HG02973 (cell line): Measurements from ENCODE around the gene CST5.
A peak's percentile ranks its signal among the peaks of the same experiment; 100 is the strongest.
"Not testable (repeated sequence)": the region's sequence is repeated elsewhere in the genome, so short reads cannot be mapped to it uniquely, and the experiment has no call there.

Experiments used
- ATAC-seq: cut with Tn5 transposase; IDR thresholded peaks from one replicate; pipeline ENCODE4 v1.9.1; 2021; ENCODE audit warnings: moderate library complexity; ENCODE audit not compliant: unreplicated experiment

Gene CST5

DNA sequence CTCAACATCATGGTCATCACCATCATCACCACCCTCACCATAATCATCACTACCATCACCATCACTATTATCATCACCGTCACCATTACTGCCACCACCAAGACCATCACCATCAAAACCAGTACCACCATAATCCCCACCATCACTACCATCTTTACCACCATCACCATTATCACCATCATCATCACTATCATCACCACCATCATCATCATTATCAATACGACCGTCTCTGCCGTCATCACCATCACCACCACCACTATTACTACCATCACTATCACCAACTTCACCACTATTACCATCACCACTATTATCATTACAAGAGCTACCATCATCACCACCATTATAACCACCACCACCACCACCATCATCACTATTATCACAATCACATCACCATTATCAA, 11.3 kb upstream of the CST5 start:
- not testable (repeated sequence) for ATAC-seq

DNA sequence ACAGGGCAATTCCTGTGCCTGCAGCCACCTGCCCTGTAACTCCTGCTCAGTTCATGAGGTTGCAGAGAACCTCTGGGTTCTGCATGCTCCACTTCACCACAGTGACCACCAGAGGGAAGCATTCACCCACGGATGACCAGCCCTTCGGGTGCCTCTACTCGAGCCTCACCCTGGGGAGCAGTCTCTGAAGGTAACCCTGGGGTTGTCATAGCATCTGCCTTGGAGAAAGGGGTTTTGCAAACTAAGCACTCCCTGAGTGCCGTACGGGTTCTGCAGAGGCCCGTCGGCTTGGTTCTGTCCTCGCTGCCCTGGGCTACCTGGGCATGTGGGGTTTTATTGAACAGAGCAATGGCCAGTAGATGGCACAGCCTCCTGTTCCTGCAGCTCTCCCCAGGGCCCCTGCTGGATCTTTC, 10.2 kb upstream of the CST5 start:
- ATAC-seq = peak; percentile 85

- no peak for ATAC-seq
Measured at GRCh38 chr20:23887856-23888255, 8.3 kb upstream of the CST5 start.

- no peak for ATAC-seq
Measured at GRCh38 chr20:23884771-23885162, 5.2 kb upstream of the CST5 start.

DNA sequence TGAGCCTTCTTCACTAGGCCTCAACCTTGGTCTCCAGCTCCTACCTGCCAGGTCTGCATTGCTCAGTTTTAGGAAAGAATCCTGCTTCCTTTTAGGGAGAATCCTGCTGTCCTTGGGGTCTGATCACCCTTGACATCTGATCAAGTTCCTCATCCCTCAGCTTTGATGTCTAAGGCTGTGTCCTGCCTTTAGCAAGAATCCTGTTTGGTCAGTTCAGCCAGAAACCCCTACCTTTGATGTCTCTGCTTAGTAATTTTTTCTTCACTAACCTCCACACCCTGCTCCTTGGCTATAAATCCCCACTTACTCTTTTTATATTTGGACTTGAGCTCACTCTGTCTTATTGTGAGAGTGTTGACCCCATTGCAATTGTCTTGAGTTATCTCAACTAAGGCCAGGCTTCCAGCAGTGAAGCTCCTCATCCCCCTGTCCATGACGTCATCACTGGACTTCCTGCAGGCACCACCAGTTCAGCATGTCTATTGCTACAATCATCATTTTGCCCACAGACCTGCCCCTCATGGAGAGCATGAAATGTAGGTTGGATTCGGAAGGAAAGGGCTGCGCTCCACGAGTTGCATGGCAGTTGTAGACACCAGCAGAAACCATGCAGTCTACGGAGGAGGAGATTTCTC, 4.7 kb upstream of the CST5 start:
- no peak for ATAC-seq

- no peak for ATAC-seq
Measured at GRCh38 chr20:23881371-23881770, 1.8 kb upstream of the CST5 start.

DNA sequence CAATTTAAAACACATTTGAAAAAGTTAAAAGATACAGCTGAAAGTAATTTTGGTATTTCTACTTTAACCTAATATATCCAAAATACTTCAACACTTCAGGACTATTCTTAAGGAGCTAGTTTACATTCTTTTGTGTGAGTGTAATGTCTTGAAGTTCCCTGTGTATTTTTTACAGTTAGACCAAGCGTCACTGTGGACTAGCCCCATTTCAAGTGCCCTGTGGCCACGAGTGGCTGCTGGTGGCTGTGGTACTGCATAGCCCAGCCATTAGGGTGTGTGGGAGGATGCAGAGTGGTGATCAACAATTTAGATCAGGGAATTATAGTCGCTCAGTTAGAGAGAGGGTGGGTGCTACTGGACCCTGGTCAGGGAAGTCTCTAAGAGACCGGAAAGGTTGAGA, 869 bp upstream of the CST5 start:
- no peak for ATAC-seq

DNA sequence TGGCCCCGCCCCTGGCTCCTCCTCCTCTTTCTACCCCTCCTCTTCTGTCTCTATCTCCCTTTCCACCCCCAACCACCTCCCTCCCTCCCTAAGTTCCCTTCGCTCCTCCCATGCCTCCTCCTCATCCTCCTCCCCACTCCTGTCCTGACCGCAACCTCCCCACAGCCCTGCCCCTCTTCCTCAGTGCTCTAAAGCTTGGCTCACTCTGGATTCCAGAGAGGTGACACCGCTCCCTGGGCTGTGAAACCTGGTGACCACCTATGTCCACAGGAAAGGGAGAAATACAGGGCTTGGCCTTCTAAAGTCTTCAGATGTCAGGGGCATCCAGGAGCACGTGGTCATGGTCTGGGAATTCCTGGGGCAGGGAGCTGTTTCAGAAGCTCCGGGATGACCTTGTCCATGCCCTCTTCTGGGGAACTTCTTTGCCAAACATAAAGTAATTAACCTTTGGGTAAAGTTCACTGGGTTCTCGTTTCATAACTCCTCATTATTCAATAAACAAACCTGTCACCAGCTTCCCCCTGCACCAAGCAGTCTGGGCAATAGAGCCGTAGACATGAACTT, 345 bp upstream of the CST5 start:
- no peak for ATAC-seq

GRCh38 chr20:23878787-23879186, 761 bp downstream of the CST5 start:
- ATAC-seq = no peak

GRCh38 chr20:23878016-23878542, 1.5 kb downstream of the CST5 start:
- ATAC-seq = not testable (repeated sequence)

DNA sequence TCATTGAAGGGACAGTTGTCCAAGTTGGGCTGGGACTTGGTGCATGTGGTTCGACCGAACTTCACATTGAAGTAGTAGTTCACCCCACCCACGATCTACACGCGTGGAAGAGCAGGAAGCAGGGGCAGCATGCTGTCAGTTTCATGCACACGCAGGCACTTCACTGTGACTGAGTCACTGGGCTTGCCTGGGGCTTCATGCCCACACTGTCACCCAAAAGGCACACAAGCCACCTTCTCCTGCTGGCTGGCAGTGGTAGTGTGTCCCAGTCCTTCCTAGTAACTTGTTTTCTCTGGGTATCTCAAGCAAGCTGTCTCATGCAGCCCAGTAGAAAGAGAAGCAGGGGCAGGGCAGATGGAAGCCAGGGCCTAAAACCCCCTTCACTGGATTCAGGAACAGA, 2.0 kb downstream of the CST5 start:
- ATAC-seq = no peak

GRCh38 chr20:23875606-23876237, 3.8 kb downstream of the CST5 start:
- ATAC-seq = no peak

DNA sequence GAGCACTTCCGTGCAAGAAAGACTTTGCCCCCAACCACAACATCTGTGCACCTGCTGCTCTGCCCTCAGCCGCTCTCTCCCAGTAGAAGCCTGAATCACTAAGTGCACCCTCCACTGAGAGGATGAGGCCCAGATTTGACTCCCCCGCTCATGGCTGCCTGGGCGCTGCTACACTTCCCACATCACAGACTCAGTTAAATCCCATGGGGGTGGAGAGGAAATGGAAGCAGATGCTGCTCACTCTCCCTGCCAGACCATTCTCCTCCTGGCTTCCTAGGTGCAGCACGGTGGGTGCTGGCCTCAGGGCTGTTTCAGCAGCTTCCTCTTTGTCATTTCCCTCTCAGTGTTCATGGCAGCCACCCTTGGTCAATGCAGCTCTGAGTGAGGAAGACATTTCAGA, 4.8 kb downstream of the CST5 start:
- ATAC-seq = no peak

DNA sequence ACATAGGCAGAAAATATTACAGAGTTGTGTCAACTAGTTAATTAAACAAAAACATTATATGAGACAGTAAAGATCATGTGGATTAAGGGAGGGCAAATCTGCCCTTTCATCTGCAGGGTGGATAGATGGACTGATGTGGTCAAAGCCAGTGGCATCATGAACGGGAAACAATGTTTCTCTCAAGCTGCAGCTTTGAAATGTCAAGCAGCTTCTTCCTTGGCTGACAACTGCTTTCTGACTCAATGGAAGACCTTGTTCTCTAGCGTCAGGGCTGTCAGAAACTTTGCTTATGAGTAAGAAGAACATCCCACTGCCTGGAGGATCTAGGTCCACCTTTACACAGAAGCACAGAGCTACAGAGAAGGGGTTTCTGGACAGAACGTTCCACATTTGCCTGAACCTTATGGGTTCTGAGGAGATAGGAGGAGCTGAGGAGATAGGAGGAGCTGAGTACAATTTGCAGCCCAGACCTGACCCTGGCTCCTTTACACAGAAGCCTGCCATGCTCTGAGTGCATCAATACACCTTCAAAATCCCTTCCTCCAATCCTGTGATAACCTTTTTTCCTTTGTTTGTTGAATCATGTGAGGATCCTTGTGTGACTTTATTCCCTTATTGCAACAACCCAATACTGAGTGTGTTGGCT, 6.1 kb downstream of the CST5 start:
- no peak for ATAC-seq

- no peak for ATAC-seq
Measured at GRCh38 chr20:23872065-23872464, 7.5 kb downstream of the CST5 start.

DNA sequence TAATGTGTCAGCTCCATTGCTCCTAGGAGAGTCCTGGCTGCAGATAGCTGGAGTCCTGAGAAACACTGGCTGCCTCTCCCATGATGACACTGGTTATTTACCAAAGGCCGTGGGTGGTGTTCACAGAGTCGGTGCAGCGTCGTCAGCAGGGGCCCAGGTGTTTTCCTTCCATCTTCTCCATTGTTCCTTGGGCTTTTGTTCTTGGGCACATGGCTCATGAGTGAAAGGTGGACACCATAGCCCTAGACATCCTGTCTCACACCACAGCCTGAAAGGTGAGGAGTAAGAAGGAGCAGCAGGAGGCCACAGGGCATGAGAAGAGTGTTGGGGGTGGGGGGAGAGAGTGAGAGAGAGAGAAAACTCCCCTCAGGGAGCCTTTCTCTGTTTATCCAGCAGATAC, 9.1 kb downstream of the CST5 start:
- no peak for ATAC-seq

DNA sequence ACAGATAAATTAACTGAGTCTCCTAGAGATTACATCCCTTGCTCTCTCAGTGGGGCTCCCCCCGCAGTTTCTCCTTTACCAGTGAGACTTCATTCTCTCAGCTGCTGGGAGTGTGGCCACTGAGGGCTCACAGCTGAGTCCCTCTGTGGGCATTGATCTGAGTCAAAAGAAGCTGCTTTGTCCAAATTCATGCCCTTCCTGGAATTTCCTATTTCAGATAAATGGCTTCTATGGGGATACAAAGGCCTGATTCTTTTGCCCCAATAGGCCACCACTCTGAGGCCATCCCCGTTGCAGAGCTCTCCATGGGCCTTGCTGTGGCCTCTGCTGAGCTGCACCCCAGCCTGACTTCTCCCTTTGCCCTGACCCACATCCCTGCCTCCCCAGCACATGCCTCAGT, 10.0 kb downstream of the CST5 start:
- no peak for ATAC-seq

DNA sequence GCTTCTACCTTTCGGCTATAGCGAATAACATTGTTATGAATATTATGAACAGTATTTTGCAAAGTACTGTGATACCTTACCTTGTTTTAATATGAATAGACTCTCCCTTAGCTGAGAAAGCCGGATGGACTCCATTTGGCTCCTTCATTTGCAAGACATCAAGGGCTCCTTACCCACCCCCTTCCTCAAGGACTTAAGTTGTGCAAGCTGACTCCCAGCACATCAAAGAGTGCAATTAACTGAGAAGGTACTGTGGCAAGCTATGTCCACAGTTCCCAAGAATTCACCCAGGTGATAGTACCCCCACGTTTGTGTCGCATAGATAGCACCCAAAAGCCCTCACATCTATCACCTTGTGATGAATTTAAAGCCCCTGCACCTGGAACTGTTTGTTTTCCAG, 11.2 kb downstream of the CST5 start:
- no peak for ATAC-seq

- no peak for ATAC-seq
Measured at GRCh38 chr20:23867152-23867776, 12.3 kb downstream of the CST5 start.

DNA sequence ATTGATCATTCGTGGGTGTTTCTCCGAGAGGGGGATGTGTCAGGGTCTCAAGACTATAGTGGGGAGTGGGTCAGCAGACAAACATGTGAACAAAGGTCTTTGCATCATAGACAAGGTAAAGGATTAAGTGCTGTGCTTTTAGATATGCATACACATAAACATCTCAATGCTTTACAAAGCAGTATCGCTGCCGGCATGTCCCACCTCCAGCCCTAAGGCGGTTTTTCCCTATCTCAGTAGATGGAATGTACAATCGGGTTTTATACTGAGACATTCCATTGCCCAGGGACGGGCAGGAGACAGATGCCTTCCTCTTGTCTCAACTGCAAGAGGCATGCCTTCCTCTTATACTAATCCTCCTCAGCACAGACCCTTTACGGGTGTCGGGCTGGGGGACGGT, 18.8 kb downstream of the CST5 start:
- ATAC-seq = not testable (repeated sequence)

- no peak for ATAC-seq
Measured at GRCh38 chr20:23857962-23858595, 21.5 kb downstream of the CST5 start.
